Stimulated activated CD4-positive, alpha-beta T cell treated with anti-CD3 and anti-CD28 coated beads, TNF-alpha, amount 100 ng/mL, for 48 hours (primary cell): Measurements from ENCODE around the gene LAMA5.

Experiments used
- DNase-seq, 3 donors: peaks; one replicate each; pipeline ENCODE4 v3.0.0-alpha.2; 2020; ENCODE audit warnings: low read depth in 3 of 3

The LAMA5 gene

DNA sequence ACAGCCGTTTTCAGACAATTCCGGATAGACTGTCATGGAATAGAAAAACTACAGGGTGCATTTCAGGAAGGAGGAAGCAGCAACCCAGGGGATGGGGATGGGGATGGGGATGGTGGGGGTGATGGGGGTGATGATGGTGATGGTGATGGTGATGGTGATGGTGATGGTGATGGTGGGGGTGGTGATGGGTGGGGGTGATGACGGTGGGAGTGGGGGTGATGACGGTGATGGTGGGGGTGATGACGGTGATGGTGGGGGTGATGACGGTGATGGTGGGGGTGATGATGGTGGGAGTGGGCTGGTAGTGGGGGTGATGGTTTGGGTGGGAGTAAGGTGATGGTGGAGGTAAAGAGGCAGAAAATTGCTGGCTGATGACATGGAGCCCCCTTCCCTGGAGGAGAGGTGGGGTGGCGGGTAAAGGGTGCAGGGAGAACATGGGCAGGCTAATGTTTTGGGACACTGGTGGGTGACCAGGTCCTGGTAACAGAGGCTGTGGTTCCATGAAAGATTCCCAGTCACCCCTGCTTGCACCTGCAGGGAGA, 17.5 kb downstream of the LAMA5 start:
- no peak for DNase-seq

DNA sequence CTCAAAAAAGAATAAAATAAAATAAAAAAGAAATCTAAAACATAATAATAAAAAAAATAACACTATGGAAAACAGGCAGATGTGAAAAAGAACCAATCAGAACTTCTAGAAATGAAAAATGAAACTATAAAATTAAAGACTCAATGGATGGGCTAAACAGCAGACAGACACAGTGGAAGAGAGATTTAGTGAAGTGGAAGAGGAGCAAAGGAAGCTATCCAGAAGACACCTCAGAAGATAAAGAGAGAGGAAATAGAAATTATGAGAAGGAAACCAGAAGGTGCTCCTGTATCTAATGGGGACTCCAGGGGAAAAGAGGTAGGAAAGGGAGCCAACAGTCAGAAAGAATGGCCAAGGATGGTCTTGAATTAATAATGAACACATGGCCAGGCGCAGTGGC, 18.5 kb downstream of the LAMA5 start:
- DNase-seq, result no peak

DNA sequence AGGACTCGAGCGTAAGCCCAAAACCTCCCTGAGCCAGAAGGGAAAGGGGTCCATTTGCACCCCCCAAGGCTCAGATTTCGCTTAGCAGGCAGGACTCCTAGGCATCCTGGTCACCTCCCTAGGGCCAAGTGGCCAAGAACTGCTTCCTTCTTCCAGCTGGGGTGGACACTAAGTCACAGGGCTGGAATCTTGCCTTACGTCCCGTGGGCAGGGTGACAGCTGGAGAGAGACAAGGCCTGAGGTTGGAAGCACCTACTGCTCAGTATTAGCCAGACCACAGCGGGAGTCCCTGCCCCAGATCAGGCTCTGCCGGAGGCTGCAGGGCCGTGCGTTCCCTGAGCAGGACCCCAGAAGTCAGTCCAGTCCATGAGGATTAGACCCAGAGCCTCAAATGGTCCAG, 19.7 kb downstream of the LAMA5 start:
- no peak for DNase-seq

DNA sequence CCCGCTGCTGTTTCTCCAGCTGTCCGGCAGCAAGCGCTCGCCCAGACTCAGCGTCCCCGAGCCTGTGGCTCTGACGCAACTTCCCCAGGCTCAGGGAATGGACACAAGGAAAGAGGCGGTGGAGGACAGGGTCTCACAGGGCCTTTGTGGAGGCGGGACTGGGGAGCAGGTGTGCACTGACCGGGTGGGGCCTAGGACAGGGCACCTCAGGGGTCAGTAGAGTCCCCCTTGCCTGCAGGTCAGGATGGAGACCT, 20.0 kb downstream of the LAMA5 start:
- DNase-seq, result no peak

DNA sequence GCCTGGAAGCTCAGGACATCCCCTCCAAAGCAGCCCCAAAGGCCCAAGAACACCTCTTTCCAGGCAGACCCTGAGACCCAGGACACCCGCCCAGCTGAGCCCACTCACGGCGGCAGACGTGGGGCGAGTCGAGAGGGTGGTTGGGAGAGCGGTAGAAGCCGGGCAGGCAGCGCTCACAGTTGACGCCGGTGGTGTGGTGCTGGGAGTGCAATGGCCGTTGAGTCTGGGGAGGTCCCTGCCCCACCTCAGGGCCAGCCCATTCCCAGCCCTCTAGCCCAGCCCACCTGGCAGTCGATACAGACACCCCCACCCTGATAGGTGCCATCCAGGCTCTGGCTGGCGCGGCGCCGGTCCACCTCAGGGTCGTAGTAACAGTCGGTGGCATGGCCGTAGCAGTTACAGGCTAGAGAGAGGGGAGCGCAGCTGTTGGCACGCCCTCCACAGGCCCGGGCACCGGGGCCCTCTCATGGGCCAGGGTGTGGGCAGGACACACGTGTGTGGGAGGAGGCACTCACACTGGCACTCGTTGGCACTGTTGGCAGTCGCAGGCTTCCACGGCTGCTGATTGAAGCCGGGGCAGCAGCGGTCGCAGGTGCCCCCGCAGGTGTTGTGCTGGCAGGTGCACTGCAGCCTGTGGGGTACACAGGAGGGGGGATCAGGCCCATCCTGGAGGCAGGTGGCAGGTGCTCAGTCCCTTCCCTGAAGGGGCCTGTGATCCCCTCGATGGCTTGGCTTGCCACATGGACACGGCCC, 20.5 kb downstream of the LAMA5 start:
- DNase-seq, result no peak

DNA sequence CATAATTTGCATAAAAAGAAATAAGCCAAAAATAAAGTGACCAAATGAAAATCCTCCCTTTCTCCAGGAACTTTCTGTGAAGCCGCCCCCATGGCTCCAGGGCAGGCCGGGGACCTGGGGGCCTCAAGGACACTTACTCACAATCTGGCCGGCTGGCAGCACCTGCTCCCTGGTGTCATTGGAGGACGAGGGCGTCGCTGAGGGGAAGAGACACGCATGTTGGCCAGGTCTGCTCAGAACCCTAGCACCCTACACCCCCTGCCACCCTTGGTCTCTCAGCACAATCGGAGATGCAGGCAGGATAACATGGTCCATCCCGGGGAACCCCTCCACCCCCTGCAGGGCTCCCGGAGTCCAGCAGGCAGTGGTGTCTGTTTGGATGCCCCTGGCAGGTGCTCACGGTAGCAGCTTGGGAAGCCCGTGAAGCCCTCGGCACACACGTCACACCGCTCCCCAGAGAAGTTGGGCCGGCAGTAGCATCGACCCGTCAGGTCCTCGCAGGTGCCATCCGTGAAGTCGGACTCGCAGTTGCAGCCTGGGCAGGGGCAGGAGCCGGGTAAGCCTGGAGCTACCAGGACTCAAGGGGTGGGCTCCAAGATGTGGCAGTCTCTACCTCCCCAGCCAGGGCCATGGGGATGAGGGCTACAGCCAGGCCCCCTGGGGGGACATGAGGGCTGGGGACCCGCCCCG, 21.3 kb downstream of the LAMA5 start:
- DNase-seq, result no peak

DNA sequence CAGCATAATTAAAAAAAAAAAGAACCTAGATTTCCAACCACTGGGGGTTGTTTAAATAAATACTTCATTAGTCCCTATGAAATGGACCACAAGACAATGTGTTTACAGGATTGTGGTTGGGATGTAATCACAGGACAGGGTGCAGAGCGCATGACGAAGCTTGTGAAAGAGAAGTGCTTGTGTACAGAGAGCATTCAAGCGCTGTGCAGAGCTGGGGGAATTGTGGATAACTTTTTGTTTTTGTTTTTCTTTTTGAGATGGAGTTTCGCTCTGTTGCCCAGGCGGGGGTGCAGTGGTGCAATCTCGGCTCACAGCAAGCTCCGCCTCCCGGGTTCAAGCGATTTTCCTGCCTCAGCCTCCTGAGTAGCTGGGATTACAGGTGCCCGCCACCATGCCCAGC, 22.3 kb downstream of the LAMA5 start:
- DNase-seq, result no peak

DNA sequence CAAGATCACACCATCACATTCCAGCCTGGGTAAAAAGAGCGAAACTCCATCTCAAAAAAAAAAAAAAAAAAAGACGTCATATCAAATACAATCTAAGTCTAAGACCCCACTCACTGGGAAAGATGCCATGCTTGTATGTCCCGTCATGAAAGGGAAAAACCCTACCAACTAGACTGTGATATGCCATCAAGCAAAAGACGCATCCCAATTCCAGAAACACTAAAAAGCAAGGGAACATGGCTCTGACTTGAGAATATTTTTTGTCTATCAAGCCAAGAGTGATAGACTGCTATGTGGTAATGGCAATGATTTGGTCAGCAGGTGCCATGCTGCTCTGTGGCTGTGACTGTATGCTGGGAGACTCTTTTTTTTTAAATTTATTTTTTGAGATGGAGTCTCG, 23.0 kb downstream of the LAMA5 start:
- DNase-seq, result no peak

DNA sequence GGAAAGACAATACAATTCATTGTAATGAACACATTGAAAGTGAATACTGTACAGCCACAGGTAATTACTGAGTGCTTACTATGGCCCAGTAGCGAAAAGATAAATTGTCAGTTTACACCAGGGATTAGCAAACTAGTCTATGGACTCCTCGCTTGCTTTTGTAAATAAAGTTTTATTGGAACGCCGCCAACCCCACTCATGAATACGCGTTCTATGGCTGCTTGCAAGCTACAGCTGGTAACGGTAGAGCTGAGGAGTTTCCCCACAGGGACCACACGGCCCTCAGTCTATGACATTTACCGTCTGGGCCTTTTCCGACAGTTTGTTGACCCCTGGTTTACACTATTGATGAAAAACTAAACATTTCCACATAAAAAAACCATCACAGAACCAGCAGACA, 24.2 kb downstream of the LAMA5 start:
- no peak for DNase-seq

DNA sequence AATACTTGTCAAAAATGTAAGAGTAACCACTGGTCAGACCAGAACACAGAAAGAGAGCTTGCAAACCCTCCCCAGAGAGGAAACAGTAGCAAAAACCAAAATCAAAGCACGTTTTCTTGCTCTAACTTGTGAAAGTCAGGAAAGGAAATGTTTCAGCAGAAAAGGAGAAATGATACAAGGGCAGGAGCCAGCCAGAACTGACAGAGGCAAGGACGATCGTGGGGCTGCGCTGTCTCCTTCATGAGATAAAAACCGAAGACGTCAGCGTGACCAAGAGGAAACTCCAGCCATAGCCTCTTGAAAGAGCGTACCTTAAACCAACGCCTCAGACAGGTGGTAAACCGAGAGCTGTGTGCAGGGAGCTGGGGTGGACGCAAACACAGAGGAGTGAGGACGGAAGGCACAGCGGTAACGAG, 27.5 kb downstream of the LAMA5 start:
- no peak for DNase-seq

DNA sequence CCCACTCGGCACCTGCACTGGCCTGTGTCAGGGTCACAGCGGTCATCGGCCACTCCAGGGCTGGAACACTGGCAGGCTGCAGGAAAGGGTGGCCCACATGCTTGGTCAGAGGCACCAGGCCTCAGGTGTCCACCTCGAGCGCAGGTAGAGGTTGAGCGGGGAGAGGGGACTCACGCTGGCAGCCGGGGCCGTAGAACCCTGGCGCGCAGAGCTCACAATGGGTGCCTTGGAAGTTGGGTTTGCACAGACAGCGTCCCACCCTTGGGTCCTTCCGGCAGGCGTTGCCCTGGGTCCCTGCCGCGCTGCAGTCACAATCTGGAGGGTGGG, 28.9 kb downstream of the LAMA5 start:
- no peak for DNase-seq

DNA sequence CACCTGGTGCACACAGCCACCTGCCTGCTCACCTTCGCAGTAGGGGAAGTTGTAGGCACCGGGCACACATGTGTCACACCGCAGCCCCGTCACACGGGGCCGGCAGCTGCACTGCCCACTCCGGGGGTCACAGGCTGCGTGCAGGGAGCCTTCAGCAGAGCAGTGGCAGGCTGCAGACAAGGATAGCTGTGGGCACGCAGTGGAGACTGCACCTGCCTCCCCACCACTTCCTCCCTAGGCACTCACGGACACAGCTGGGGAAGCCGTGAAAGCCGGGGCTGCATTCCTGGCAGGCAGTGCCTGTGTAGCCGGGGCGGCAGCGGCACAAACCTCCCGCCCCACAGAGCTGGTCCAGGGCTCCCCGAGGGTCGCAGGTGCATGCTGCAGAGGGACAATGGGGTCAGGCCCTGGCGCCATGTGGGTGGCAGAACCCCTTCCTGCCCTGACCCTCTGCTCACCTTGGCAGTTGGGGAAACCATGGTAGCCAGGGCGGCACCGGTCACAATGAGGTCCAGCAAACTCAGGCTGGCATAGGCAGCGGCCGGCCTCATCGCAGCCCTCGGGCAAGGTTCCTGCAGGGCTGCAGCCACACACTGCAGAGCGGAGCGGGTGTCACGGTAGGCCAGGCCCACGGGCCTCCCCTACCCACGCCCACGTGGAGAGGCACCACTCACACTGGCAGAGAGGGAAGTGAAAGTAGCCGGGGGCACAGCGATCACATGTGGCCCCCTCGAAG, 29.4 kb downstream of the LAMA5 start:
- DNase-seq, result no peak

DNA sequence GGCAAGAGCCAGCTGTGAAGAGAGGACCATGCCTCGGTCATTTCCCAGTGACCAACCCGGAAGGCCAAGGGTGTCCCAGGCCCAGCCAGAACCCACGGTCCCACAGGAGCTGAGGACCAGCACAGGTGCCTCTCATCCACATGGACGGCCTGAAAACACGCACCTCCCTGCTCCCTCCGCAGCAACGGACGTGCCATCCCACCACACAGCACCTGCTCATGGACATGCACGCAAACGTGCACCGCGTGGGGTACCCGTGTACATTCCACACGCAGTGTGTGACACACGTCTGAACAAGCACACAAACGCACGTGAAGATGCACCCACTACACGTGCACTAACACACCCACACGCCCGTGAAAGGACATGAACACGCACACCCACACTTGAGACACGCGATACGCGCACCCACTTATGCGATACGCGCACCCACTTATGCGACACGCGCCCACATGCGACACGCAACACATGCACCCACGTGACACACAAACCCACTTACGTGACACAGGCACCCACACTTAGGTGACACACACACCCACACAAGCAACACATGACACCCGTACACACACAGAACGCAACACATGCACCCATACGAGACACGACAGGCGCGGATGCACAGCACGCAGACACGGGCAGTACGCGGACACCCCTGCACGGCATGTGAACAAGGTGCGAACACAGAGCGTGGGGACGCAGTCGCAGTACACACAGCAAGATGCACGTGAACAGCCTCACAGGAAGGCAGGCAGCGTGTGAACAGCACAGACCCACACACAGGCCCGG, 30.1 kb downstream of the LAMA5 start:
- no peak for DNase-seq

DNA sequence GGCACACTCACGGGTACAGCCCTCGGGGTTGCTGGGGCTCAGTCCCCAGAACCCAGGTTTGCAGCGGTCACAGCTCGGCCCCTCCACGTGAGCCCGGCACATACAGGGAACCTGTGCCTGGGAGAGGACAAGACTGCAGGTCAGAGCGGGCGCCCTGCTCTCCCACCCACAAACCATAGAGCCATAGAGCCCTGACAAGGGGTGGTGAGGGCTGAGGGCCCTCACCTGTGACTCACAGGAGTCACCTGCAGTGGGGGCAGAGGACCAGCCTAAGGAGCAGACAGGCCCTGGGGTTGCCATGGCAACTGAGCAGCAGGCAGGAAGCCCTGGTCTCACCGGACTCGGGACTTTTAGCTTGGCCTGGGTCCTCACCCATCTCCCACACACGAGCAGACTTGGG, 30.8 kb downstream of the LAMA5 start:
- DNase-seq, result no peak

DNA sequence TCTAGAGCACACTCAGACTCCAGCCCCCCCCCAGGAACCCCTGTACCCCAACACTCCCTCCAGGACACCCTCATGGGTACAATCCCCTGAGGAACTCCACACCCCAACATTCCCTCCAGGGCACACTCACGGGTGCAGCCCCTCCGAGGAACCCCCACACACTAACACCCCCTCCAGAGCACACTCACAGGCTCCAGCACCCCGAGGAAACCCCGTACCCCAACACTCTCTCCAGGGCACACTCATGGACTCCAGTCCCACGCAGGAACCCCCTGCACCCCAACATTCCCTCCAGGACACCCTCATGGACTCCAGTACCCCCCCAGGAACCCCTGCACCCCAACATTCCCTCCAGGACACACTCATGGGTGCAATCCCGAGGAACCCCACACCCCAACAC, 31.6 kb downstream of the LAMA5 start:
- no peak for DNase-seq

DNA sequence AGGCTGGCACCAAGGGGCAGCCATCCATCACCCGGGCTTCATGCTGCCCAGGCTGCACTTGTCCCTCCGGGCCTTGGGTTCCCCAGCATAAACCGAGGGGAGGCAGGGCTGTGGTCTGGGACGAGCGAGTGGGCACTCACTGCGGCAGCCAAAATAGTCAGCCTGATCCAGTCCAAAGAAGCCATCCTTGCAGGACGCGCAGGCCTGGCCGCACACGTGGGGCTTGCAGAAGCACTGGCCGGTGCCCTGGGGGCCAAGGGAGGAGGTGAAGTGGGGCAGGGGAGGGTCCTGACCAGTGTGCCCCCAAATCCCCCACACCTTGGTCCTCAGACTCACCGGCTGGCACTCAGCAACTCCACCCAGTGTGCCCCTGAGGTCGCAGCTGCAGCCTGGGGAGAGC, 32.2 kb downstream of the LAMA5 start:
- no peak for DNase-seq

DNA sequence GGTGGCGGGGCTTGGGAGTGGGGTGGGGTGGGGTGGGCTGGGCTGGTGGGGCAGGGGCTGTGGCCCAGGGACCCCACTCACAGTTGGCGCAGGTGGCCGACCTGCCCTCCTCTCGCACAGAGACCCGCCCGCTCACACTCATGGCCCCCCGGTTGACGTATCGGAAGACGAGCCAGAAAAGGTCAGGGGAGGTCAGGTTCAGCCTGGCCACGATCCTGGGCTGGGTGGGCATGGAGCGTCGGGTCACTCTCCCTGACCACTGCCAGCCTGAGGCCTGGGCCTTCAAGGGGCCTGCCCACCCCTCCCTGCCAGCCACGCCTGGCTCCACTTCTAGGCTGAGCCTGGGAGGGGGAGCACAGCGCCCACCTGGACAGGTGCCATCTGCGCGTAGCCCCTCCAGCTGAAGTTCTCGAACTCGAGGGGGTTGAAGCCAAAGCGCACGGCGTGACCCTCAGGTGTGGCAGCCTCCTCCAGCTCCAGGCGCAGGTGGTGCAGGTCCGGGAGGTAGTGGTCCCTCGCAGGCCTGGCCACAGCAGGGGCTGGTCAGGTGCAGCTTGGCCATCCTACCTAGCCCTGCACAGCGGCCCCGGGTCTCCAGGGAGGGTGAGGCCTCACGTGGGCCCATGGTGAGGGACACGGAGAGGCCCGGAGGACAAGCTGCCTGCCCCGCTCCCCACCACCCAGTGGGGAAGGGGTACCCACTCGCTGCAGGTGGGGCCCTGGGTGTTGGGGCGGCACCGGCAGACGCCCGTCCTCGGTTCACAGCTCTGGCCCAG, 33.1 kb downstream of the LAMA5 start:
- DNase-seq, result no peak

DNA sequence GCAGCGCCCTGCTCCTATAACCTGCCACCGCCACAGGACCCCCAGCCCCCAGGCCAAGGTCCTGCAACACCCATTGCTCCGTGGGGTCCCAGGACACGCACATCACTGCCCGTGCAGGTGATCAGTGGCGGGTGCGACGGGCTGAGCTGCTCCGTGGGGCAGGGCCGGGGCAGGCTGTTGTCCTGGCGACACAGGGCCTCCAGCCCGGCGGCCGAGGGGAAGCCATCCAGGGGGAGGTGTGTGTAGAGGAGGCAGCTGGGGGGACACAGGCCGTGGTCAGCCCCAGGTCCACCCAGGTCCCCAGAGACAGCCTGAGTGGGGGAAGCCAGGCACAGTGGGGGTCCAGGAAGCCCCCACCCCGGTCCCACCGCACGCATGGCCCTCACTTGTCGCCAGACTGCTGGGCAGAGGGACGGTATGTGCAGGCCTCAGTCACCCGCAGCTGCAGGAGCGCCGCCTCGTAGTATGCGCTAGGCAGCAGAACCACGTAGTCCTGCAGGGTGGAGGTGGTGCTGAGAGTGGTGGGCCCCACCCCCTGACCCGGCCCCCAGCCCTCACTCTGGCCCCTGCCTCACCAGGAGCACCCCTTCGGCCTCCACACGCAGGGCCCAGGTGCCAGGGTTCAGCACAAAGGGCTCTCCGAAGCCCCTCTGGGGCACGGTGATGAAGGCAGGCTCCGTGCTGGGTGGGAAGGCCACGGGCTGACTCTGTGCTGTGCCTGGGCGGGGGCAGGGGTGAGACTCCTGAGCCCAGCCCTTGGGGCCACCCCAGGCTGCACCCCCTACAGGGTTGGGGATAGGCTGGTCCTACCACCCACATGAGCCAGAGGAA, 33.9 kb downstream of the LAMA5 start:
- DNase-seq, result no peak

DNA sequence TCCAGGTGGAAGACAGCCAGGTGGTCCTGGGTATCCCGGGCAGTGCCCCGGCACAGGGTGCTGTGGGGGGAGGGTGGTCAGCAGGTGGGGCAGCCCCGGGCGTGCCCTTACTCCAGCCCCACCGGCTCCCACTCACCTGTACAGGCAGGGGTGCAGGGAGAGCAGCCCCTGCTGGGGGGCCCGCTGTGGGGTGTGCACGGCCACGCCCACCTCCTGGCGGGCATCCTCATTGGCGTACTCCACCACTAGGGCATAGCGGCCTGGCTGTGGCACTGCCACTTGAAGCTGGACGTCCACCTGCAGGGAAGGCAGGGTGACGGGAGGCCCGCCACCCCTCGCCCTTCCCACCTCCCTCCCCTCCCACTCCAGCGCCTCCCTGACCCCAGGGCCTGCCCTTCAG, 34.7 kb downstream of the LAMA5 start:
- DNase-seq, result no peak

DNA sequence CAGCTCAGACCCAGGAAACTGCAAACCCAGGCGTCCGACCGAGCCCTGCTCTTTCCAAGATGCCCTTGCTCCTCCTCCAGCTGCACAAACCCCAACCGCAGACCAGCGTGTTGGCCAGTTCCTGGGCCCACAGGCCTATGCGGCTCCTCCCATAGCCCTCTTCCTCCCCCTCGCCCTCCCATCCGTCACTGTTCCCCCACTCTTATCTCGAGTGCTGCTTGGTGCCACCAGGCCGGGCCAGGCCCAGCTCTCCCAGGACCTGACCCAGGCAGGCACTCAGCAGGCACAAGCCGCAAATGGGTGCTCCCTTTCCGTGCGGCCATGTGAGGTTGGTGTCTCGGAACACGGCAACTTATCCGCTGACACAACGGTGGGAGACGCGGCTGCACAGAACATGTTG, 35.8 kb downstream of the LAMA5 start:
- no peak for DNase-seq
